Activated CD8-positive, alpha-beta memory T cell treated with anti-CD3 and anti-CD28 coated beads, Interleukin-2, amount 10 ng/mL, durations not matched to agents 7 days and 5 days (primary cell): ENCODE data around the gene MS4A6E. TPM values are rescaled to one million over a fixed set of nuclear protein-coding genes. Genes with fewer than 3 reads are reported as not detected.
A peak's percentile ranks its signal among the peaks of the same experiment; 100 is the strongest.

Experiments used
- ATAC-seq: fragments of 150-1000 bp; cut with Tn5 transposase; one replicate; pipeline ENCODE4 v1.10.0; 2021; ENCODE audit warnings: moderate library complexity
- CTCF ChIA-PET: fragments of 350-600 bp; sonication (Branson Sonifier 250); formaldehyde crosslinking; loops from one replicate; lab custom pipeline; 2021; ENCODE audit warnings: antibody characterized with exemption; lab: Charles Lee
- DNase-seq: peaks from one replicate; pipeline ENCODE4 v3.0.0-alpha.2; 2020
- H3K27ac Mint-ChIP-seq: one replicate; pipeline ENCODE4 v1.8.0; 2021; ENCODE audit warnings: mild to moderate bottlenecking, mixed read lengths
- H3K27me3 Mint-ChIP-seq: one replicate; pipeline ENCODE4 v1.8.0; 2021; ENCODE audit warnings: mixed read lengths
- H3K36me3 Mint-ChIP-seq: one replicate; pipeline ENCODE4 v1.8.0; 2021; ENCODE audit warnings: mild to moderate bottlenecking, mixed read lengths
- H3K4me1 Mint-ChIP-seq: one replicate; pipeline ENCODE4 v1.8.0; 2021; ENCODE audit warnings: mixed read lengths
- H3K4me3 Mint-ChIP-seq: one replicate; pipeline ENCODE4 v1.8.0; 2021; ENCODE audit warnings: mild to moderate bottlenecking, moderate library complexity, mixed read lengths
- H3K9me3 Mint-ChIP-seq: one replicate; pipeline ENCODE4 v1.8.0; 2022; ENCODE audit warnings: low read depth, mixed read lengths
- total RNA-seq, 2 experiments: library from RNA; stranded (reverse); gene quantifications; one replicate each; pipeline ENCODE4 v1.2.3, GENCODE V29; 2021

Gene MS4A6E
- total RNA-seq, 2 experiments from 2014 or later = not detected

DNA sequence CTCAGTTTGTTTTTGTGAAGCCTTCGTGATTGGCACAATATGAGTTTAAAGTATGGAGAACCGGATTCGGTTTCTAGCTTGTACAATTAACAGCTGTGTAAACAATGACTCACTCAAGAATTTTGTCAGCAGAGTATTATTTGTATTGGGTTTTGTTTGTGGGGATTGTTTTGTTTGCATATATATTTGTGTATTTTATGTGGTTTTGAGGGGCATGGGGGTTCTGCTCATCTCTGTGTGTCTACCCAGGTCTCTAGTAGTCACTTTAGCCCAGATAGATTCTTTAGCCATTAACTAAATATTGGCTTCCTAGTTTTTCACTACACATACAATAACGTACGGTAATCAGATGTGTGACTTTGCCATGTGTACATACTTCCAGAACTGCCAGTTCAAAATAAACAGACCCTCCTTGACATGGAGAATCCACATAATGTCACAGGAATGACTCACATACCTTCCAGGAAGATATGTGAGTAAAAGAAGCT lies 43.8 kb downstream of the MS4A6E start:
- DNase-seq (no peak), ATAC-seq (no peak)
- no peaks in the 10 kb centered on the region for H3K9me3 Mint-ChIP-seq

DNA sequence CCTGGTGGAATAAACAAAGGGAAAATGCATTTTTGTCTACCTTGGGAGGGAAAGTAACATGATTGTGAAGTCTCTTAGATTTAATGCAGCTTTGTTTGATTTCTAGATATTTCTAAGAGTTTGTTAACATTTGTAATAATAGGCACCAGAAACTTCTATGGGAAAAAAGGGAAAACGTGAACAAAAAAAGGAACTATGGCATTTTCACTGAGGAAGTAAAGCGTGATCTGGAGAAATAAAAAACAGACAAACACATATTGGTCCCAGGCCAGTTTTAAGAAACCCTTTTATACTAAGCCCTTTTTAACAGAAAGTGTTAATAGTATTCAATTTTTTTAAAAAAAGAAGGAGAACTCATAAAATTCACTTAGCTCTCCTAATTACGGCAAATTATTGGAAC lies 44.3 kb downstream of the MS4A6E start:
- H3K27ac Mint-ChIP-seq = no peak overlapping the region
- CTCF ChIA-PET = interaction anchor here (1.3 to 1.8 kb wide), 2 partner anchors 8 to 11 kb away, joined by 3 to 6 read pairs; no protein-coding TSS in a partner anchor
- peaks cover 18% of the 10 kb centered on the region for H3K27me3 Mint-ChIP-seq
- ATAC-seq = no peak
- no peak overlapping the region for H3K4me3 Mint-ChIP-seq
- H3K36me3 Mint-ChIP-seq = no peaks in the 10 kb centered on the region
- DNase-seq = no peak
- no peaks in the 10 kb centered on the region for H3K9me3 Mint-ChIP-seq
- H3K4me1 Mint-ChIP-seq = no peaks in the 10 kb centered on the region

More for the DNA sequence above, 43.8 kb downstream of the MS4A6E start:
- Mint-ChIP-seq H3K4me1 (no peaks in the 10 kb centered on the region), H3K4me3 (no peak overlapping the region), H3K27ac (no peak overlapping the region), H3K36me3 (no peaks in the 10 kb centered on the region), H3K27me3 (peaks cover 21% of the 10 kb centered on the region)
- CTCF ChIA-PET = interaction anchor here (1.3 to 1.8 kb wide), 2 partner anchors 8 to 10 kb away, joined by 3 to 6 read pairs; no protein-coding TSS in a partner anchor

- Mint-ChIP-seq H3K4me3 (no peak overlapping the region), H3K36me3 (no peaks in the 10 kb centered on the region), H3K27me3 (peaks cover 18% of the 10 kb centered on the region), H3K9me3 (no peaks in the 10 kb centered on the region), H3K4me1 (no peaks in the 10 kb centered on the region), H3K27ac (no peak overlapping the region)
- DNase-seq (no peak), ATAC-seq (no peak)
- CTCF ChIA-PET = interaction anchor here (1.3 to 1.8 kb wide), 2 partner anchors 9 to 11 kb away, joined by 3 to 6 read pairs; no protein-coding TSS in a partner anchor
Measured at GRCh38 chr11:60371854-60372253, 44.8 kb downstream of the MS4A6E start.

GRCh38 chr11:60372767-60373166 lies 45.7 kb downstream of the MS4A6E start:
- ATAC-seq (no peak), DNase-seq (no peak)
- peaks cover 2% of the 10 kb centered on the region for H3K4me1 Mint-ChIP-seq
- H3K36me3 Mint-ChIP-seq = no peaks in the 10 kb centered on the region
- H3K27me3 Mint-ChIP-seq = peaks cover 15% of the 10 kb centered on the region
- H3K9me3 Mint-ChIP-seq = no peaks in the 10 kb centered on the region
- H3K4me3 Mint-ChIP-seq = no peak overlapping the region
- H3K27ac Mint-ChIP-seq = no peak overlapping the region
- CTCF ChIA-PET = interaction anchor here (1.8 kb wide), 1 partner anchor 9 kb away, joined by 6 read pairs; no protein-coding TSS in a partner anchor

DNA sequence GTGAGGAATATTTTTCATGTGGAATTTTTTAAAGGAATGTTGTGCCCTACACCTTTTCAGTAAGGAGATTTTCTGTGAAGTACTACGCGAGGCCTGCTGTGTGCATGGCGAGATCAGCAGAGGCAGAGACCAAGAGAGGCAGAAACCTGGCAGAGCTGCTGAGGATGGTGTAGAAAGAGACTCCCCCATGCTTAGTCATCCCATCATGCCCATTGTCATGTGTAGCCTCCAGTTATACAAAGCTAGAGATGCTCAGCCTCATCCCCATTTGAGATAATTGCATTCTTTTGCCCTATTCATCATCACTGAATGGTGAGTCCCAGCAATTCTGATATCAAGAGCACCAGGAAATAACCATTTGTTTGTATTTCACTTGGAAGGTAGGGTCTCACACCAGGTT lies 48.3 kb downstream of the MS4A6E start:
- DNase-seq = no peak
- CTCF ChIA-PET = no interaction called here

GRCh38 chr11:60376601-60377000 lies 49.5 kb downstream of the MS4A6E start:
- no peak overlapping the region for H3K4me3 Mint-ChIP-seq
- peaks cover 24% of the 10 kb centered on the region for H3K27me3 Mint-ChIP-seq
- H3K4me1 Mint-ChIP-seq = peaks cover 10% of the 10 kb centered on the region
- ATAC-seq (no peak), DNase-seq (no peak)
- no peaks in the 10 kb centered on the region for H3K36me3 Mint-ChIP-seq
- no peaks in the 10 kb centered on the region for H3K9me3 Mint-ChIP-seq
- CTCF ChIA-PET = no interaction called here
- H3K27ac Mint-ChIP-seq = no peak overlapping the region

More for the DNA sequence above, 48.3 kb downstream of the MS4A6E start:
- Mint-ChIP-seq H3K27ac (peak overlapping the region; percentile 30), H3K4me1 (peaks cover 10% of the 10 kb centered on the region), H3K9me3 (no peaks in the 10 kb centered on the region), H3K4me3 (no peak overlapping the region), H3K36me3 (no peaks in the 10 kb centered on the region), H3K27me3 (peaks cover 27% of the 10 kb centered on the region)
- ATAC-seq = no peak

- Mint-ChIP-seq H3K36me3 (no peaks in the 10 kb centered on the region), H3K27ac (no peak overlapping the region), H3K9me3 (no peaks in the 10 kb centered on the region), H3K27me3 (peaks cover 21% of the 10 kb centered on the region), H3K4me3 (no peak overlapping the region), H3K4me1 (peaks cover 10% of the 10 kb centered on the region)
- CTCF ChIA-PET = no interaction called here
- DNase-seq (no peak), ATAC-seq (no peak)
Measured at GRCh38 chr11:60377401-60378136, 50.5 kb downstream of the MS4A6E start.

- CTCF ChIA-PET = no interaction called here
- Mint-ChIP-seq H3K4me1 (peaks cover 10% of the 10 kb centered on the region), H3K27ac (no peak within 1 kb of the TSS), H3K36me3 (no peaks in the 10 kb centered on the region), H3K27me3 (peaks cover 21% of the 10 kb centered on the region), H3K4me3 (no peak within 1 kb of the TSS), H3K9me3 (no peaks in the 10 kb centered on the region)
- DNase-seq = no peak
- no peak for ATAC-seq
Measured at GRCh38 chr11:60378354-60378753, 51.3 kb downstream of the MS4A6E start, which contains the start of gene MS4A7. TSS of gene MS4A7 (plus strand) at chr11:60378532. CDS start at chr11:60383142, 4,610 bp downstream.

DNA sequence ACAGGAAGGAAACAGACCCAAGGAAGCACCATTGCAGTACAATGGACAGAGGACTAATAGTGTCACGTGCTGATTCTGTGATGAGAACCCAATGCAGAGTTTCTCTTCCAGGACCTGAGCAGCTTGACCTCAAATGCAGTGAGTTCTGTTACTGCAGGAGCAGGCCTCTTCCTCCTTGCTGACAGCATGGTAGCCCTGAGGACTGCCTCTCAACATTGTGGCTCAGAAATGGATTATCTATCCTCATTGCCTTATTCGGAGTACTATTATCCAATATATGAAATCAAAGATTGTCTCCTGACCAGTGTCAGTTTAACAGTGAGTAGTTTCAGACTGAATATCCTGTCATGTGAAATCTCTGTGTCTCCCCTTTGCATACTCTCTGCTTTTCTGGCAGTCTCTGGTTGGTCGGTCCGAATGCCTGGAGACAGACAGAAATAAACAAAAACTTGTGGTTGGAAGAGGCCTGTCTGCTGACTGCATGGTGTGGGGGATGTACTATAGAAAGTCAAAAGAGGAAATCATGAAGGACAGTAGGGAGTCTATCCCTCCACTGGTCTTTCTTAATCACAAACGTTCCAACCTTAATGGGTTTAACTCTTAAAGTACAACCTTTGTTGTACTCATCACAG lies 62.3 kb downstream of the MS4A6E start:
- H3K27me3 Mint-ChIP-seq = no peaks in the 10 kb centered on the region
- CTCF ChIA-PET = no interaction called here
- H3K36me3 Mint-ChIP-seq = no peaks in the 10 kb centered on the region
- H3K27ac Mint-ChIP-seq = no peak overlapping the region
- no peak for ATAC-seq
- H3K4me3 Mint-ChIP-seq = no peak overlapping the region
- DNase-seq = no peak
- H3K4me1 Mint-ChIP-seq = no peaks in the 10 kb centered on the region
- H3K9me3 Mint-ChIP-seq = no peaks in the 10 kb centered on the region

DNA sequence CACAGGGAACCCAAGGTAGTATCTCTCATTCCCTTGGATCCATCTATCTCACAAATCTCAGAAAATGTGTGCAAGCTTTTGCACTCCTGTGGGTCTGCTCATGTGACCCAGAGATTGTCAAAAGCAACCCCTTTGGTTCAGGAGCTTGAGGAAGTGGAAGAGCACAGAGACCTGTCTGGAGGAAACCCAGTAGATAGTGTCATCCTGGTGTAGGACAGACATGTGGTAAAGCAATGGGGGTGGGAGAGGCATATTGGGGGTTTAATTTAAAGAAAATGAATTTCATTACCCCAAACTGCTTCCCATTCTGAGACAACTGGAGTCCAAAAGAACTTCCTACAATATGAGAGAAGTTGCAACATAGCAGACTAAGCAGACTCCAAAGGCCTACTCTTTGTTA lies 63.4 kb downstream of the MS4A6E start:
- no peak overlapping the region for H3K4me3 Mint-ChIP-seq
- no peaks in the 10 kb centered on the region for H3K9me3 Mint-ChIP-seq
- H3K36me3 Mint-ChIP-seq = no peaks in the 10 kb centered on the region
- DNase-seq = no peak
- no peak overlapping the region for H3K27ac Mint-ChIP-seq
- H3K27me3 Mint-ChIP-seq = no peaks in the 10 kb centered on the region
- no peak for ATAC-seq
- CTCF ChIA-PET = no interaction called here
- H3K4me1 Mint-ChIP-seq = no peaks in the 10 kb centered on the region

Other genes with a start within 250 kb of the MS4A6E start
- not detected for gene MS4A2, start 238.6 kb upstream of the MS4A6E start, total RNA-seq
- not detected for gene MS4A6A, start 144.2 kb upstream of the MS4A6E start, total RNA-seq
- gene MS4A4E, start 84.1 kb upstream of the MS4A6E start, total RNA-seq = not detected
- not detected for gene MS4A4A, start 46.6 kb upstream of the MS4A6E start, total RNA-seq
- gene MS4A7, start 51.3 kb downstream of the MS4A6E start, total RNA-seq = not detected
- gene MS4A14, start 69.2 kb downstream of the MS4A6E start, total RNA-seq = not detected
- not detected for gene MS4A5, start 102.3 kb downstream of the MS4A6E start, total RNA-seq
- not detected for gene MS4A1, start 128.6 kb downstream of the MS4A6E start, total RNA-seq
- gene MS4A12, start 165.5 kb downstream of the MS4A6E start, total RNA-seq = not detected
- gene MS4A13, start 188.1 kb downstream of the MS4A6E start, total RNA-seq = not detected